SW480 (cell line): ENCODE results near the gene ABCC10.
A peak's percentile ranks its signal among the peaks of the same experiment; 100 is the strongest.

ENCODE experiments used
- DNase-seq: peaks from one replicate; pipeline ENCODE4 v3.0.0-alpha.2; 2016; ENCODE audit warnings: low spot score

The ABCC10 gene

GRCh38 chr6:43468748-43469681 lies 41.7 kb downstream of the ABCC10 start:
- no peak for DNase-seq

- DNase-seq, result no peak
These were observed 42.6 kb downstream of the ABCC10 start for GRCh38 chr6:43469947-43470346.

GRCh38 chr6:43471399-43471798 lies 44.1 kb downstream of the ABCC10 start:
- no peak for DNase-seq

- DNase-seq, result no peak
These were observed 45.2 kb downstream of the ABCC10 start for GRCh38 chr6:43472515-43472914.

- DNase-seq, result no peak
These were observed 48.2 kb downstream of the ABCC10 start for GRCh38 chr6:43475516-43475915.

GRCh38 chr6:43476746-43477145 lies 49.4 kb downstream of the ABCC10 start:
- DNase-seq, result no peak

GRCh38 chr6:43477235-43478007 lies 50.1 kb downstream of the ABCC10 start, which contains the start of gene TJAP1:
Gene TJAP1, plus strand, starts transcription at chr6:43477570. Its CDS starts 21,432 bp downstream, at chr6:43499002.
- peak; percentile 72 for DNase-seq

- no peak for DNase-seq
These were observed 50.6 kb downstream of the ABCC10 start for GRCh38 chr6:43478008-43478372.

GRCh38 chr6:43481075-43481474 lies 53.7 kb downstream of the ABCC10 start:
- no peak for DNase-seq

GRCh38 chr6:43481591-43482236 lies 54.4 kb downstream of the ABCC10 start:
- no peak for DNase-seq

GRCh38 chr6:43488667-43489276 lies 61.4 kb downstream of the ABCC10 start:
- DNase-seq, result no peak

- no peak for DNase-seq
These were observed 62.1 kb downstream of the ABCC10 start for GRCh38 chr6:43489277-43490072.

GRCh38 chr6:43490523-43490939 lies 63.2 kb downstream of the ABCC10 start:
- no peak for DNase-seq

GRCh38 chr6:43491750-43492661 lies 64.7 kb downstream of the ABCC10 start:
- DNase-seq, result no peak

GRCh38 chr6:43492673-43493072 lies 65.3 kb downstream of the ABCC10 start:
- DNase-seq, result no peak

GRCh38 chr6:43493230-43493629 lies 65.9 kb downstream of the ABCC10 start:
- no peak for DNase-seq

- DNase-seq, result no peak
These were observed 66.5 kb downstream of the ABCC10 start for GRCh38 chr6:43493833-43494232.

GRCh38 chr6:43494321-43494720 lies 67.0 kb downstream of the ABCC10 start:
- no peak for DNase-seq

GRCh38 chr6:43494766-43495165 lies 67.4 kb downstream of the ABCC10 start:
- DNase-seq, result no peak

- DNase-seq, result peak; percentile 66
These were observed 68.1 kb downstream of the ABCC10 start for GRCh38 chr6:43495409-43495941.
